8988T (cell line): ENCODE results near the gene MRAS.

ENCODE experiments used
- DNase-seq: peaks from one replicate; pipeline ENCODE4 v3.0.0; 2011

Gene MRAS

GRCh38 chr3:138344754-138345153, 3.6 kb upstream of the MRAS start:
- DNase-seq: no peak

- no peak for DNase-seq
These were observed 668 bp downstream of the MRAS start for GRCh38 chr3:138348754-138349739.

GRCh38 chr3:138349926-138350665, 1.7 kb downstream of the MRAS start:
- DNase-seq: no peak

- no peak for DNase-seq
These were observed 2.8 kb downstream of the MRAS start for GRCh38 chr3:138351151-138351550.

GRCh38 chr3:138351916-138352550, 3.7 kb downstream of the MRAS start:
- DNase-seq: no peak

- DNase-seq: no peak
These were observed 6.0 kb downstream of the MRAS start for GRCh38 chr3:138354376-138354775.

- no peak for DNase-seq
These were observed 6.7 kb downstream of the MRAS start for GRCh38 chr3:138355071-138355470.

- no peak for DNase-seq
These were observed 8.5 kb downstream of the MRAS start for GRCh38 chr3:138356730-138357405.

- no peak for DNase-seq
These were observed 11.0 kb downstream of the MRAS start for GRCh38 chr3:138359148-138359918.

- no peak for DNase-seq
These were observed 11.8 kb downstream of the MRAS start for GRCh38 chr3:138359919-138360868.

- no peak for DNase-seq
These were observed 12.6 kb downstream of the MRAS start for GRCh38 chr3:138360869-138361525.

- no peak for DNase-seq
These were observed 13.2 kb downstream of the MRAS start for GRCh38 chr3:138361561-138361971.

GRCh38 chr3:138362538-138362937, 14.2 kb downstream of the MRAS start:
- no peak for DNase-seq

- no peak for DNase-seq
These were observed 14.9 kb downstream of the MRAS start for GRCh38 chr3:138363322-138363721.

- DNase-seq: no peak
These were observed 16.2 kb downstream of the MRAS start for GRCh38 chr3:138364356-138365252.

- no peak for DNase-seq
These were observed 16.8 kb downstream of the MRAS start for GRCh38 chr3:138365253-138365555.

GRCh38 chr3:138366006-138366759, 17.8 kb downstream of the MRAS start:
- DNase-seq: no peak

- DNase-seq: no peak
These were observed 19.0 kb downstream of the MRAS start for GRCh38 chr3:138367326-138367850.
